Measurements from ENCODE around the gene SUPV3L1.

SUPV3L1 gene

GRCh38 chr10:69242852-69243212 is 62.8 kb downstream of the SUPV3L1 start:
- DNase-seq (ENCODE audit: extremely low read depth, low read depth): no peak
- TF ChIP-seq, protein P1, sequence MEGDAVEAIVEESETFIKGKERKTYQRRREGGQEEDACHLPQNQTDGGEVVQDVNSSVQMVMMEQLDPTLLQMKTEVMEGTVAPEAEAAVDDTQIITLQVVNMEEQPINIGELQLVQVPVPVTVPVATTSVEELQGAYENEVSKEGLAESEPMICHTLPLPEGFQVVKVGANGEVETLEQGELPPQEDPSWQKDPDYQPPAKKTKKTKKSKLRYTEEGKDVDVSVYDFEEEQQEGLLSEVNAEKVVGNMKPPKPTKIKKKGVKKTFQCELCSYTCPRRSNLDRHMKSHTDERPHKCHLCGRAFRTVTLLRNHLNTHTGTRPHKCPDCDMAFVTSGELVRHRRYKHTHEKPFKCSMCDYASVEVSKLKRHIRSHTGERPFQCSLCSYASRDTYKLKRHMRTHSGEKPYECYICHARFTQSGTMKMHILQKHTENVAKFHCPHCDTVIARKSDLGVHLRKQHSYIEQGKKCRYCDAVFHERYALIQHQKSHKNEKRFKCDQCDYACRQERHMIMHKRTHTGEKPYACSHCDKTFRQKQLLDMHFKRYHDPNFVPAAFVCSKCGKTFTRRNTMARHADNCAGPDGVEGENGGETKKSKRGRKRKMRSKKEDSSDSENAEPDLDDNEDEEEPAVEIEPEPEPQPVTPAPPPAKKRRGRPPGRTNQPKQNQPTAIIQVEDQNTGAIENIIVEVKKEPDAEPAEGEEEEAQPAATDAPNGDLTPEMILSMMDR (IDR thresholded peaks at IDR 0.05; ENCODE audit: low read depth, low read length, missing control alignments): no peak

DNA sequence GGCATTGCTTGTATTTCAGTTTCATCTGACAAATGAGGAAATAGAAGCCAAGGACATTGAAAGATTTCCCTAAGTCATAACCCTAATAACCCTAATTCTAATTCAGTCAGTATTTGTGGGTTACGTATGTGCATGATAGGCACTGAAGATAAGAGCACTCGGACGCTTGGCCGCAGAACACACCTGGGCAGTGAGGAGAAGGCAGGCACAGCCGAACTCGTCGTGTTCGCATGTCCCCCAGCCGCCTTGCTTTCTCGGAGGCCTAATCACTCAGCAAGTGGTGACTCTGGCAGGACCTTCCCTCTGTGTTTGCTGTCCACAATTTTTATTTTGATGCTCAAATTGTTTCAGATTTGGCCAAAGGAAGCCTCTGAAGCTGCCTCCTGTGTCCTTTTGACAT is 63.8 kb downstream of the SUPV3L1 start:
- DNase-seq (ENCODE audit: extremely low read depth, low read depth): no peak
- H3K4me3 ChIP-seq (replicated peaks; ENCODE audit: low read depth, low read length): no peak overlapping the region
- TF ChIP-seq, protein P1 (IDR thresholded peaks at IDR 0.05; ENCODE audit: low read depth, low read length, missing control alignments): no peak

More at GRCh38 chr10:69242852-69243212, 62.8 kb downstream of the SUPV3L1 start:
- H3K4me3 ChIP-seq (replicated peaks; ENCODE audit: low read depth, low read length): no peak overlapping the region

DNA sequence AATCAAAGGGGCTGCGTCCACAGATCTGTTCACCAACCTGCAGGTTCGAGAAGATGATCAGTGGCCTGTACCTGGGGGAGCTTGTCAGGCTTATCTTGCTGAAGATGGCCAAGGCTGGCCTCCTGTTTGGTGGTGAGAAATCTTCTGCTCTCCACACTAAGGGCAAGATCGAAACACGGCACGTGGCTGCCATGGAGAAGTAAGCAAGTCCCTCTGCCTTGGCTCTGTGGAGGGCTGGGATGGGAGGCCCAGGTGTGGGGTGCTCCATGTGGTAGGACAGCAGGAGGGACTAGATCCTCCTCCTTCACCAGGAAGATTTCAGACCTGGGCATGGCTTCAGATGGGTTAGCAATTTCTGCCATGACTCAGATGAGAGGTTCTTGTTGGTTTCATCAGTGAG is 66.0 kb downstream of the SUPV3L1 start:
- TF ChIP-seq, protein P1 (IDR thresholded peaks at IDR 0.05; ENCODE audit: low read depth, low read length, missing control alignments): no peak
- no peak for DNase-seq (ENCODE audit: extremely low read depth, low read depth)
- H3K4me3 ChIP-seq (replicated peaks; ENCODE audit: low read depth, low read length): no peak overlapping the region

DNA sequence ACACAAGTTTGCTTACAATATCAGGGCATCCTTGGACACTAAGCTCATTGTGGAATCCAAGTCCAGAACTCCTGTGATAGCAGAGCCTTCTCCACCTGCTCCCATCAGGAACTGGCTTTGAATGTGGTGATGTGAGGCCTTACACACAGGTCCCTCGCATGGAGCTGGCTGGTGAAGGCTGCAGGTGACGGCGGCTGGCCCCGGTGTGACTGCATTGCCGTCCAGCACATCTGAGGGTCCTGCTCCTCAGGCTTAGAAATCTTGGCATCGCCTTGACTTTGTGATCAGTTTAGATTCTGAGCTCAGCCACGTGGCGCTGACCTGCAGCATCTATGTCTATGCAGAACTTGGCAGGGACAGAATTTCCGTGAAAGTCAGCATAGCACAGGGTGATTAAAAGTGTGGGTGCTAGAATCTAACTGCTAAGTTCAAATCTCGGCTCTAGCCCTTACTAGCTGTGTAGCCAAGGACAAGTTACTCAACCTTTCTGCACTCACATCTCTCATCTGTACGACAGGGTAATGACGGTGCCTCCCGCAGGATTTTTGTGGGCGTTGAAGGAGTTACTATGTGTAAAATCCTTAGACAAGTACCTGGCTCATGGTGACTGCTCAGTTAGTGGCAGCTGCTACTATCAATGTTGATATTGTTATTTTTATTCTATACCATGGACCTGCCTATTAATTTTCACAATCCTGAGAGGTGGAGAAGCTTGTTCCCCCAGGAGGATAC is 66.7 kb downstream of the SUPV3L1 start:
- no peak overlapping the region for H3K4me3 ChIP-seq (replicated peaks; ENCODE audit: low read depth, low read length)
- TF ChIP-seq, protein P1 (IDR thresholded peaks at IDR 0.05; ENCODE audit: low read depth, low read length, missing control alignments): no peak
- no peak for DNase-seq (ENCODE audit: extremely low read depth, low read depth)

- TF ChIP-seq, protein P1 (IDR thresholded peaks at IDR 0.05; ENCODE audit: low read depth, low read length, missing control alignments): no peak
- no peak for DNase-seq (ENCODE audit: extremely low read depth, low read depth)
- no peak overlapping the region for H3K4me3 ChIP-seq (replicated peaks; ENCODE audit: low read depth, low read length)
These were observed 67.3 kb downstream of the SUPV3L1 start for GRCh38 chr10:69247313-69247710.

- TF ChIP-seq, protein P1 (IDR thresholded peaks at IDR 0.05; ENCODE audit: low read depth, low read length, missing control alignments): no peak
- DNase-seq (ENCODE audit: extremely low read depth, low read depth): no peak
- H3K4me3 ChIP-seq (replicated peaks; ENCODE audit: low read depth, low read length): no peak overlapping the region
These were observed 68.2 kb downstream of the SUPV3L1 start for GRCh38 chr10:69248117-69248730.
